Measurements from ENCODE around the gene SORBS1. TPM values are rescaled to one million over a fixed set of nuclear protein-coding genes. Genes with fewer than 3 reads are reported as not detected.

The SORBS1 gene
- total and polyA plus RNA-seq, 12 donors: 140 to 1,253 (median 1,042) TPM

DNA sequence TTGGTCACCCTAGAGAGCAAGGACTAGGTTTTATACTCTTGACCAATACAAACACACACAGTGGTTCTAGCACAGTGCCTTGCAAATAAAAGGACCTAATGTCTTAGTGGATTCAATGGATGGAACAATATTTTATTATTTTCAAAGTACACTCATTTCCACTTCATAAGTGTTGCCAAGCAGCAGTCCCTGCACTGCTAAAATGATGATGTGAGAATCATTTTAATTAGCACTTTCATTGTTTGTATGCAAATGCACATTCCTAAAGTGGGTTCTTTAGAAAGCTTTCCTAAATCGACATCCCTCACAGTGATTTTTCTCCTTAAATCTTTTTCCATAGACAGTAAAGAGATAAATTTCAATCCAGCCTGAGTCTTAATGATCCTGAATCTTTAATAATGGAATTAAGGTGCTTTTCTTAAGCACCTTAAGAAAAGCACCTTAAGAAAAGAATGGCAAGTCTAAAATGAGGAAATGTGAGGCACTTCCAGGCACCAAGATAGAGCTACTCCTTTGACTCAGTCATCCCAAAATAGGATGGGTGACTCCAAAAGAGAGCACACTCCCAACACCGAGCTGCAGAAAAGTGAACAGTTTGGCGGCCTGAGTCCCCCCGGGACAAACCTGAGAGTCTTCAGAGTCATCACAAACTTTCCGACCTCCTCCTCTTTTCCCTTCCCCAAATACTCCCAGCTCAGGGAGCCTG, 84.5 kb downstream of the SORBS1 start:
- TF ChIP-seq CTCF (IDR thresholded peaks at IDR 0.05): no peak
- Histone ChIP-seq H3K36me3 (no peaks in the 10 kb centered on the region), H3K27ac (peak overlapping the region; percentile 74 to 94 (median 89)), H3K27me3 (no peaks in the 10 kb centered on the region), H3K9me3 (no peaks in the 10 kb centered on the region), H3K4me3 (no peak overlapping the region), H3K4me1 (peaks cover 46 to 98% (median 87%) of the 10 kb centered on the region in 9 donors)
- no peak for ATAC-seq
- DNase-seq: no peak
- intact Hi-C loops (cut with DNase I): loop anchor here in 5 of 10 donors (5.0 to 10.0 kb wide), 4 partner anchors 36 to 86 kb away; partner anchors contain the start of gene SORBS1 (in 1 of the 5)
- 36 to 49% methylated on average over 5 of the region's 5 CpGs for WGBS, 2 donors

GRCh38 chr10:95475827-95476468, 85.2 kb downstream of the SORBS1 start:
- DNase-seq (no peak), ATAC-seq (no peak)
- H3K4me1 ChIP-seq: peaks cover 45 to 98% (median 80%) of the 10 kb centered on the region in 9 donors
- no peak for TF ChIP-seq CTCF (IDR thresholded peaks at IDR 0.05)
- H3K9me3 ChIP-seq: no peaks in the 10 kb centered on the region
- no peak overlapping the region for H3K4me3 ChIP-seq
- H3K36me3 ChIP-seq: no peaks in the 10 kb centered on the region
- intact Hi-C loops (cut with DNase I): loop anchor here in 5 of 10 donors (5.0 to 10.0 kb wide), 4 partner anchors 36 to 86 kb away; partner anchors contain the start of gene SORBS1 (in 1 of the 5)
- no peaks in the 10 kb centered on the region for H3K27me3 ChIP-seq
- peak overlapping the region; percentile 74 to 94 (median 89) for H3K27ac ChIP-seq
- WGBS, 2 donors: 51 to 63% methylated on average over 8 of the region's 8 CpGs

GRCh38 chr10:95475003-95475383, 86.2 kb downstream of the SORBS1 start:
- ATAC-seq: peak in 3 of 8 donors; percentile 16 to 31 (median 23)
- Histone ChIP-seq H3K9me3 (no peaks in the 10 kb centered on the region), H3K4me3 (no peak overlapping the region), H3K36me3 (no peaks in the 10 kb centered on the region), H3K27me3 (no peaks in the 10 kb centered on the region), H3K27ac (peak overlapping the region; percentile 50 to 94 (median 89)), H3K4me1 (peaks cover 38 to 98% (median 77%) of the 10 kb centered on the region in 9 donors)
- no peak for DNase-seq
- TF ChIP-seq CTCF (IDR thresholded peaks at IDR 0.05): no peak
- WGBS, 2 donors: 55 to 61% methylated on average over 1 of the region's 1 CpG
- intact Hi-C loops (cut with DNase I): loop anchor here in 5 of 10 donors (5.0 to 10.0 kb wide), 4 partner anchors 37 to 87 kb away; partner anchors contain the start of gene SORBS1 (in 1 of the 5)

DNA sequence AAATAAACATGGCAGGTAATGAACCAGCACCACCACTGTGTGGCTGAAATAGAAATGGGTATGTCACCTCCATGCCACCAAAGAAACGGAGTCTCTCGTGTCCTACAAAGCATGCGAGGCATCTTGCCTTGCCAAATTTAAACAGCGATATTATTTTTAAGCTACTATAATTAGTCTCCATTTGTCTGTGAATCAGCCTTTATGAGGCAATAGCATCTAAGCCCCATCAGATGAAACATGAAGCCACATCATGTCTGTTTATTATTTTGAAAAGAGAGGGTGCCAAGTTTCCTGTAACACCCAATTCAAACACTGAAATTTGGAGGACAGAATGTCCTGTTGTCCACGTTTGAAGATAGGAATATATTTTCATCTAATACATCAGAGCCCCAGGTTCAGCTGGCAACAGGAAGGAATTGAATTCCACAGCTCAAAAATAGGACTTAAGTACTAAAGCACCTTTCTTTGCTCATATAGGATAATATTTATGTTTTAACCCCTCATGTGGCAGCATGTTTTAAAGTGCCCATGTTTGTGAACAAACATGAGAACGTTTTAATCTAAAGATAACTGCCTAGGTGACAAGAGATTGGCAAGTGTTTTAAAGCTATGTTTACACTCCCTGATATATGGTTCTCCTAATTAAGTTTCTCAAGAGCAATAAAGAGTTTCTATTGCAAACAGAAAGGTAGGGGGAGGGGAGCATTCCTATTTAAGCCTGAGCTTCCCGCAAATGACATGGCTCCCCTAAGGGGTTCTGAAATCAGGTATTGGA, 86.8 kb downstream of the SORBS1 start:
- DNase-seq (peak in 1 of 2 donors; percentile 45), ATAC-seq (peak; percentile 39 to 82 (median 68))
- peak in 2 of 9 donors; percentile 26 to 30 for TF ChIP-seq CTCF (IDR thresholded peaks at IDR 0.05)
- intact Hi-C loops (cut with DNase I): loop anchor here in 5 of 10 donors (5.0 to 10.0 kb wide), 6 partner anchors 33 to 88 kb away; partner anchors contain the start of gene SORBS1 (in 1 of the 5)
- H3K4me1 ChIP-seq: peaks cover 34 to 98% (median 78%) of the 10 kb centered on the region in 9 donors
- no peaks in the 10 kb centered on the region for H3K36me3 ChIP-seq
- peak overlapping the region; percentile 50 to 94 (median 90) for H3K27ac ChIP-seq
- H3K9me3 ChIP-seq: no peaks in the 10 kb centered on the region
- H3K4me3 ChIP-seq: no peak overlapping the region
- H3K27me3 ChIP-seq: no peaks in the 10 kb centered on the region
- WGBS, 2 donors: 9 to 12% methylated on average over 7 of the region's 7 CpGs
